Measurements from ENCODE around the gene PLIN5. TPM values are rescaled to one million over a fixed set of nuclear protein-coding genes. Genes with fewer than 3 reads are reported as not detected.

The PLIN5 gene
- total and polyA plus RNA-seq, 4 donors = 2.8 to 18.5 (median 9.3) TPM

GRCh38 chr19:4493104-4493928, 41.7 kb downstream of the PLIN5 start:
- Histone ChIP-seq H3K4me3 (ENCODE audit: low read depth, low read length) (no peak overlapping the region), H3K27me3 (ENCODE audit: control insufficient read depth, insufficient read depth, low read length) (no peaks in the 10 kb centered on the region), H3K27ac (ENCODE audit: low read depth, low read length) (no peak overlapping the region), H3K9me3 (ENCODE audit: control insufficient read depth, insufficient read depth, low read length) (no peaks in the 10 kb centered on the region), H3K36me3 (ENCODE audit: control insufficient read depth, insufficient read depth, low read length) (peaks cover 97% of the 10 kb centered on the region), H3K4me1 (ENCODE audit: control insufficient read depth, insufficient read depth, low read length) (no peaks in the 10 kb centered on the region)
- WGBS (ENCODE audit: insufficient coverage) = 97% methylated on average over 40 of the region's 41 CpGs
- no peak for DNase-seq (ENCODE audit: low read depth in 4 of 6, low spot score in 6 of 6)

DNA sequence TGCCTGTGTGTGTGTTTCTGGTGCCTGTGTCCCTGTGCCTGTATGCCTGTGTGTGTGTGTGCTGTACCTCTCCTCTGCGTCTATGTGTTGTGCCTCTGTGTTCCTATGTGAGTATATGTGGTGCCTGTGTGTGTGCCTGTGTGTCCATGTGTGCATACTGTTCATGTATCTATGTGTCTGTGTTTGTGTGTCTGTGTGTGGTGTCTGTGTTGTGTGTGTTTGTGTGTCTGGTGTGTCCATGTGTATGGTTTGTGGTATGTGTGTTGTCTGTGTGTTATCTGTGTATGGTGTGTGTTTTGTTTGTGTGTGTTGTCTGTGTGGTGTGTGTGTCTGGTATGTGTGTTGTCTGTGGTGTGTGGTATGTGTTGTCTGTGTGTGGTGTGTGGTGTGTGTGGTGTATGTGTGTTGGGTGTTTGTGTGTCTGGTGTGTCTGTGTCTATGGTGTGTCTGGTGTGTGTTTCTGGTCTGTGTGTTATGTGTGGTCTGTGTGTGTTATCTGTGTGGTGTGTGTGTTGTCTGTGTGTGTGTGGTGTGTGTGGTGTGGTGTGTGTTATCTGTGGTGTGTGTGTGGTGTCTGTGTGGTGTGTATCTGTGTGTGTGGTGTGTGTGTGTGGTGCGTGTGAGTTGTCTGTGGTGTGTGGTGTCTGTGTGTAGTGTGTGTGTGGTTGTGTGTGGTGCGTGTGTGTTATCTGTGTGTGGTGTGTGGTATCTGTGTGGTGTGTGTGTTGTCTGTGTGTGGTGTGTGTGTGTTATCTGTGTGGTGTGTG, 42.5 kb downstream of the PLIN5 start:
- Histone ChIP-seq H3K36me3 (ENCODE audit: control insufficient read depth, insufficient read depth, low read length) (peaks cover 94% of the 10 kb centered on the region), H3K9me3 (ENCODE audit: control insufficient read depth, insufficient read depth, low read length) (no peaks in the 10 kb centered on the region)
- 97% methylated on average over 3 of the region's 3 CpGs for whole genome bisulfite sequencing (ENCODE audit: insufficient coverage)

DNA sequence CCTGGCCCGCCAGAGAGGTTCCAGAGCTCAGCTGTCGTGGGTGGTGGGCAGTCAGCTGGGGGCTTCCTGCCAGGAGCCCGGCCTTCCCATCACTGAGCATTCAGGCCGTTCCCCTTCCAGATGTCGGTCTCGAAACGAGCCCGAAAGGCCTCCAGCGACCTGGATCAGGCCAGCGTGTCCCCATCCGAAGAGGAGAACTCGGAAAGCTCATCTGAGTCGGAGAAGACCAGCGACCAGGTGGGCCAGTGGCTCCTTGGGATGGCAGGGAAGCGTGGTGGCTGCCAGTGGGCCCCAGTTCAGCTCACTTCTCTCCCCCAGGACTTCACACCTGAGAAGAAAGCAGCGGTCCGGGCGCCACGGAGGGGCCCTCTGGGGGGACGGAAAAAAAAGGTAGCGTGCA, 43.6 kb downstream of the PLIN5 start:
- Histone ChIP-seq H3K4me1 (ENCODE audit: control insufficient read depth, insufficient read depth, low read length) (no peaks in the 10 kb centered on the region), H3K36me3 (ENCODE audit: control insufficient read depth, insufficient read depth, low read length) (peaks cover 95% of the 10 kb centered on the region), H3K27me3 (ENCODE audit: control insufficient read depth, insufficient read depth, low read length) (no peaks in the 10 kb centered on the region), H3K27ac (ENCODE audit: low read depth, low read length) (no peak overlapping the region), H3K4me3 (ENCODE audit: low read depth, low read length) (no peak overlapping the region), H3K9me3 (ENCODE audit: control insufficient read depth, insufficient read depth, low read length) (no peaks in the 10 kb centered on the region)
- no peak for DNase-seq (ENCODE audit: low read depth in 4 of 6, low spot score in 6 of 6)
- WGBS (ENCODE audit: insufficient coverage) = 94% methylated on average over 21 of the region's 21 CpGs

More for the DNA sequence above, 42.5 kb downstream of the PLIN5 start:
- no peak overlapping the region for H3K4me3 ChIP-seq (ENCODE audit: low read depth, low read length)
- no peaks in the 10 kb centered on the region for H3K4me1 ChIP-seq (ENCODE audit: control insufficient read depth, insufficient read depth, low read length)
- H3K27me3 ChIP-seq (ENCODE audit: control insufficient read depth, insufficient read depth, low read length) = no peaks in the 10 kb centered on the region
- no peak overlapping the region for H3K27ac ChIP-seq (ENCODE audit: low read depth, low read length)
- DNase-seq (ENCODE audit: low read depth in 4 of 6, low spot score in 6 of 6) = no peak

DNA sequence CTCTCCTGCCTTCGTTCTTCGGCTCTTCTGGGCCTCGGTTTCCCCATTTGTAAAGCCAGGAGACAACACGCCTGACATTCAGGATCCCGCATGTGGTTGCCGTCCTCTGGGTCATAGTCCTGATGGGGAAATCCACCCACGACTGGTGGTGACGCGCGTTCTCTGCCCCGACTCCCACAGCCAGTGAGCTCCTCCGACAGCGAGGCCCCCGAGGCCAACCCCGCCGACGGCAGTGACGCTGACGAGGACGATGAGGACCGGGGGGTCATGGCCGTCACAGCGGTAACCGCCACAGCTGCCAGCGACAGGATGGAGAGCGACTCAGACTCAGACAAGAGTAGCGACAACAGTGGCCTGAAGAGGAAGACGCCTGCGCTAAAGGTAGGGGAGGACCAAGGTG, 46.5 kb downstream of the PLIN5 start:
- no peak overlapping the region for H3K27ac ChIP-seq (ENCODE audit: low read depth, low read length)
- no peaks in the 10 kb centered on the region for H3K27me3 ChIP-seq (ENCODE audit: control insufficient read depth, insufficient read depth, low read length)
- no peaks in the 10 kb centered on the region for H3K4me1 ChIP-seq (ENCODE audit: control insufficient read depth, insufficient read depth, low read length)
- 94% methylated on average over 29 of the region's 29 CpGs for WGBS (ENCODE audit: insufficient coverage)
- DNase-seq (ENCODE audit: low read depth in 4 of 6, low spot score in 6 of 6) = no peak
- peaks cover 84% of the 10 kb centered on the region for H3K36me3 ChIP-seq (ENCODE audit: control insufficient read depth, insufficient read depth, low read length)
- no peak overlapping the region for H3K4me3 ChIP-seq (ENCODE audit: low read depth, low read length)
- H3K9me3 ChIP-seq (ENCODE audit: control insufficient read depth, insufficient read depth, low read length) = no peaks in the 10 kb centered on the region

- H3K36me3 ChIP-seq (ENCODE audit: control insufficient read depth, insufficient read depth, low read length) = peaks cover 84% of the 10 kb centered on the region
- no peak for DNase-seq (ENCODE audit: low read depth in 4 of 6, low spot score in 6 of 6)
- H3K27me3 ChIP-seq (ENCODE audit: control insufficient read depth, insufficient read depth, low read length) = no peaks in the 10 kb centered on the region
- H3K4me3 ChIP-seq (ENCODE audit: low read depth, low read length) = no peak overlapping the region
- H3K9me3 ChIP-seq (ENCODE audit: control insufficient read depth, insufficient read depth, low read length) = no peaks in the 10 kb centered on the region
- H3K27ac ChIP-seq (ENCODE audit: low read depth, low read length) = no peak overlapping the region
- no peaks in the 10 kb centered on the region for H3K4me1 ChIP-seq (ENCODE audit: control insufficient read depth, insufficient read depth, low read length)
- WGBS (ENCODE audit: insufficient coverage) = 93% methylated on average over 10 of the region's 11 CpGs
Observed at GRCh38 chr19:4487572-4487971, 47.5 kb downstream of the PLIN5 start.

DNA sequence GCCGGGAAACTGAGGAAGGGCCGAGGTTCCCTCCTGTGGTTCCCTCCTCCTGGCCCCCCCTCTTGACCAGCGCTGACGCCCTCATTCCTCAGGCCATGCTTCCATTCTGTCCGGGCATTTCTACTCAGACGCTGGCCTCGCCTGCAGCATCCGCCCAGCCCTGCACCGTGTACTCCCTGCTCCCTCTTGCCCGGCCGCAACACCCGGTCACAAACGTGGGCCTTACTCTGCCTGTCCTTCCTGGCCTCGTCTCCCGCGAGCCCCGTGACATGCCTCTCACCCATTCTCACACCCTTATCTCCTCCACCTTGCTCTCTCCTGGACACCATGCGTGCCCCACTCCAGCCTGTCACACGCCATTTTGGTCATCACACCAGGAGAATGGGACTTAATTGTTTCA, 51.6 kb downstream of the PLIN5 start:
- H3K36me3 ChIP-seq (ENCODE audit: control insufficient read depth, insufficient read depth, low read length) = peaks cover 82% of the 10 kb centered on the region
- H3K9me3 ChIP-seq (ENCODE audit: control insufficient read depth, insufficient read depth, low read length) = no peaks in the 10 kb centered on the region
- WGBS (ENCODE audit: insufficient coverage) = 91% methylated on average over 11 of the region's 19 CpGs
- H3K4me3 ChIP-seq (ENCODE audit: low read depth, low read length) = no peak overlapping the region
- no peak for DNase-seq (ENCODE audit: low read depth in 4 of 6, low spot score in 6 of 6)
- no peaks in the 10 kb centered on the region for H3K4me1 ChIP-seq (ENCODE audit: control insufficient read depth, insufficient read depth, low read length)
- H3K27me3 ChIP-seq (ENCODE audit: control insufficient read depth, insufficient read depth, low read length) = no peaks in the 10 kb centered on the region
- no peak overlapping the region for H3K27ac ChIP-seq (ENCODE audit: low read depth, low read length)

DNA sequence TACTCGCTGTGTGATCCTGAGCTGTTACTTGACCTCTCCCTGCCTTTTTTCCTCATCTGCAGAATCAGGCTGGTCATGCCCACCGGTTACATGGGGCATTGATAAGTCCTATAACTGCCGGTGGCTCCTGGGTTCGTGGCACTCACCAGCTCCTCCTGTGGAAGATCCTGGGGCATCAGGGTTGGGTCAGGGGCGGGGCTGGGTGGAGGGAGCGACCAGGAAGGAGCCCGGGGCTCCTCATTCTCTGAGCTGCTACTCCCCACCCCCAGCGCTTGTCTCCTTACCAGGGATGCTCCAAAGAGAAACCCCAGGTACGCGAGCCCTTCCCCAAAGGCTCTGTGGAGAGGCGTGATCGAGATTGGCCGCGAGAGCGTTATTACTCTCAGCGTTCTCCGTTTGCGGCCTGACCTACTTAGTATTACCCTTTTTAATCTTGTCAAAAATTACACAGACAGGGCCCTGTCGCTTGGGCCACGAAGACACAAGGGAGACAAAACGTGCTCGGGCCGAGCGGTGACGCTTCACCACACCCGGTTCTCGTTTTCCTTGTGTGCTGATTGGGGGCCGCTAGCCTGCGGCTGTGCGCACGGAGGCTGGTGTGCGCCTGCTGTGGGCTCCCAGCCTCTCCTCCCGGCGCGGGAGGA, 52.2 kb downstream of the PLIN5 start:
- Histone ChIP-seq H3K36me3 (ENCODE audit: control insufficient read depth, insufficient read depth, low read length) (peaks cover 82% of the 10 kb centered on the region), H3K27ac (ENCODE audit: low read depth, low read length) (no peak overlapping the region), H3K9me3 (ENCODE audit: control insufficient read depth, insufficient read depth, low read length) (no peaks in the 10 kb centered on the region), H3K27me3 (ENCODE audit: control insufficient read depth, insufficient read depth, low read length) (no peaks in the 10 kb centered on the region), H3K4me1 (ENCODE audit: control insufficient read depth, insufficient read depth, low read length) (no peaks in the 10 kb centered on the region), H3K4me3 (ENCODE audit: low read depth, low read length) (no peak overlapping the region)
- no peak for DNase-seq (ENCODE audit: low read depth in 4 of 6, low spot score in 6 of 6)
- WGBS (ENCODE audit: insufficient coverage) = 94% methylated on average over 28 of the region's 35 CpGs

- no peak for DNase-seq (ENCODE audit: low read depth in 4 of 6, low spot score in 6 of 6)
- 86% methylated on average over 13 of the region's 16 CpGs for WGBS (ENCODE audit: insufficient coverage)
- H3K4me3 ChIP-seq (ENCODE audit: low read depth, low read length) = no peak overlapping the region
- peaks cover 31% of the 10 kb centered on the region for H3K4me1 ChIP-seq (ENCODE audit: control insufficient read depth, insufficient read depth, low read length)
- H3K27ac ChIP-seq (ENCODE audit: low read depth, low read length) = no peak overlapping the region
- H3K27me3 ChIP-seq (ENCODE audit: control insufficient read depth, insufficient read depth, low read length) = no peaks in the 10 kb centered on the region
- peaks cover 71% of the 10 kb centered on the region for H3K36me3 ChIP-seq (ENCODE audit: control insufficient read depth, insufficient read depth, low read length)
- H3K9me3 ChIP-seq (ENCODE audit: control insufficient read depth, insufficient read depth, low read length) = no peaks in the 10 kb centered on the region
Observed at GRCh38 chr19:4477034-4477801, 57.8 kb downstream of the PLIN5 start.

GRCh38 chr19:4474514-4475022, 60.5 kb downstream of the PLIN5 start:
- no peaks in the 10 kb centered on the region for H3K9me3 ChIP-seq (ENCODE audit: control insufficient read depth, insufficient read depth, low read length)
- no peaks in the 10 kb centered on the region for H3K27me3 ChIP-seq (ENCODE audit: control insufficient read depth, insufficient read depth, low read length)
- H3K4me1 ChIP-seq (ENCODE audit: control insufficient read depth, insufficient read depth, low read length) = peaks cover 40% of the 10 kb centered on the region
- peak overlapping the region; percentile 44 for H3K4me3 ChIP-seq (ENCODE audit: low read depth, low read length)
- H3K27ac ChIP-seq (ENCODE audit: low read depth, low read length) = peak overlapping the region; percentile 76
- DNase-seq (ENCODE audit: low read depth in 4 of 6, low spot score in 6 of 6) = peak in 4 of 6 donors; percentile 48 to 93 (median 78)
- 2% methylated on average over 6 of the region's 13 CpGs for WGBS (ENCODE audit: insufficient coverage)
- H3K36me3 ChIP-seq (ENCODE audit: control insufficient read depth, insufficient read depth, low read length) = peaks cover 49% of the 10 kb centered on the region

Data from spinal cord (tissue), 10 donors.